AML-193 (cell line): ENCODE measurements around the gene PTPRN.
"Not testable (repeated sequence)": the region's sequence is repeated elsewhere in the genome, so short reads cannot be mapped to it uniquely, and the experiment has no call there.

Source experiments
- DNase-seq, 2 experiments: peaks; one replicate each; lab custom pipeline; 2025; lab: John Stamatoyannopoulos, UW

The PTPRN gene

GRCh38 chr2:219287580-219288265 is 21.5 kb downstream of the PTPRN start:
- DNase-seq: no peak

GRCh38 chr2:219287116-219287440 is 22.1 kb downstream of the PTPRN start:
- DNase-seq: not testable (repeated sequence)

- DNase-seq: no peak
These were observed 22.6 kb downstream of the PTPRN start for GRCh38 chr2:219286436-219287115.

- no peak for DNase-seq
These were observed 23.2 kb downstream of the PTPRN start for GRCh38 chr2:219285894-219286425.

- DNase-seq: no peak
These were observed 23.8 kb downstream of the PTPRN start for GRCh38 chr2:219285373-219285735.

- DNase-seq: no peak
These were observed 24.5 kb downstream of the PTPRN start for GRCh38 chr2:219284501-219285372.

GRCh38 chr2:219282943-219283581 is 26.1 kb downstream of the PTPRN start:
- no peak for DNase-seq

- no peak for DNase-seq
These were observed 26.8 kb downstream of the PTPRN start for GRCh38 chr2:219282375-219282774.

- no peak for DNase-seq
These were observed 27.6 kb downstream of the PTPRN start for GRCh38 chr2:219281588-219281987.

- no peak for DNase-seq
These were observed 28.6 kb downstream of the PTPRN start for GRCh38 chr2:219280651-219281050.

- no peak for DNase-seq
These were observed 29.2 kb downstream of the PTPRN start for GRCh38 chr2:219279916-219280516.

GRCh38 chr2:219279151-219279915 is 29.9 kb downstream of the PTPRN start, which contains the start of gene DNAJB2:
Gene DNAJB2, plus strand, starts transcription at chr2:219279366. Its CDS starts 468 bp downstream, at chr2:219279834.
- DNase-seq: peak; percentile 89 to 93

GRCh38 chr2:219278655-219279150 is 30.5 kb downstream of the PTPRN start:
- DNase-seq: no peak

GRCh38 chr2:219277703-219278654 is 31.2 kb downstream of the PTPRN start:
- peak; percentile 41 to 50 for DNase-seq

GRCh38 chr2:219274361-219274921 is 34.8 kb downstream of the PTPRN start:
- no peak for DNase-seq

- DNase-seq: no peak
These were observed 35.3 kb downstream of the PTPRN start for GRCh38 chr2:219273937-219274336.

GRCh38 chr2:219272995-219273394 is 36.2 kb downstream of the PTPRN start:
- DNase-seq: no peak

- DNase-seq: no peak
These were observed 36.8 kb downstream of the PTPRN start for GRCh38 chr2:219272356-219272755.

GRCh38 chr2:219271021-219271420 is 38.2 kb downstream of the PTPRN start:
- DNase-seq: no peak
